Measurements from ENCODE around the gene CTNNBL1. TPM values are rescaled to one million over a fixed set of nuclear protein-coding genes. Genes with fewer than 3 reads are reported as not detected.
A peak's percentile ranks its signal among the peaks of the same experiment; 100 is the strongest.

CTNNBL1 gene
- total RNA-seq, 1 donor from 2014 or later, result 87.7 TPM

- H3K9me3 Mint-ChIP-seq, result no peaks in the 10 kb centered on the region
- no peak for TF ChIP-seq CTCF (conservative IDR thresholded peaks at IDR 0.05)
- no peak overlapping the region for H3K4me3 Mint-ChIP-seq
- H3K4me1 Mint-ChIP-seq, result peaks cover 4% of the 10 kb centered on the region
- H3K27me3 Mint-ChIP-seq (ENCODE audit: low read depth), result no peaks in the 10 kb centered on the region
- DNase-seq (ENCODE audit: low read depth, low spot score), result no peak
- H3K36me3 Mint-ChIP-seq (ENCODE audit: low read depth), result peaks cover 2% of the 10 kb centered on the region
- H3K27ac Mint-ChIP-seq (ENCODE audit: unreplicated experiment), result no peak overlapping the region
Observed at GRCh38 chr20:37797669-37798175, 103.9 kb downstream of the CTNNBL1 start.

GRCh38 chr20:37798312-37798711, 104.5 kb downstream of the CTNNBL1 start:
- no peak for DNase-seq (ENCODE audit: low read depth, low spot score)
- Mint-ChIP-seq H3K4me1 (peaks cover 4% of the 10 kb centered on the region), H3K4me3 (no peak overlapping the region), H3K36me3 (ENCODE audit: low read depth) (peaks cover 2% of the 10 kb centered on the region), H3K9me3 (no peaks in the 10 kb centered on the region), H3K27me3 (ENCODE audit: low read depth) (no peaks in the 10 kb centered on the region), H3K27ac (ENCODE audit: unreplicated experiment) (no peak overlapping the region)
- TF ChIP-seq CTCF (conservative IDR thresholded peaks at IDR 0.05), result no peak

DNA sequence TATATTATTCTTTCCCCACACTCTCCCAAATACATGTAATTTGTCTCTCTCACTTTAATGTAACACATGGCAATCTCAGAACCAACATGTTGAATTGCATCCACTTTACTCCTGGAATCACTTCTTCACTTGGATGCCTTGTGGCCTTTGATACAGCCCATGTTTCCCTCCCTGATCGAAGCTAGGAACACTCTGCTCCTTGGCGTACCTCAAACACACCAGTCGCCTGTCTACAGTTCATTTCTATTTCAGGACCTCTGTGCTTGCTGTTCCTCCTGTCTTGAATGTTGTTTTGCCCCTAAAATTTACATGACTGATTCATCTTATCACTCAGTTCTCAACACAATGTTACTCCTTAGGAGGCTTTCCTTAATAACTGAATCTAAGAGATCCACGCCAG, 106.8 kb downstream of the CTNNBL1 start:
- Mint-ChIP-seq H3K9me3 (no peaks in the 10 kb centered on the region), H3K4me3 (no peak overlapping the region), H3K4me1 (peaks cover 4% of the 10 kb centered on the region), H3K36me3 (ENCODE audit: low read depth) (peaks cover 1% of the 10 kb centered on the region), H3K27me3 (ENCODE audit: low read depth) (no peaks in the 10 kb centered on the region), H3K27ac (ENCODE audit: unreplicated experiment) (no peak overlapping the region)
- TF ChIP-seq CTCF (conservative IDR thresholded peaks at IDR 0.05), result no peak
- DNase-seq (ENCODE audit: low read depth, low spot score), result no peak

DNA sequence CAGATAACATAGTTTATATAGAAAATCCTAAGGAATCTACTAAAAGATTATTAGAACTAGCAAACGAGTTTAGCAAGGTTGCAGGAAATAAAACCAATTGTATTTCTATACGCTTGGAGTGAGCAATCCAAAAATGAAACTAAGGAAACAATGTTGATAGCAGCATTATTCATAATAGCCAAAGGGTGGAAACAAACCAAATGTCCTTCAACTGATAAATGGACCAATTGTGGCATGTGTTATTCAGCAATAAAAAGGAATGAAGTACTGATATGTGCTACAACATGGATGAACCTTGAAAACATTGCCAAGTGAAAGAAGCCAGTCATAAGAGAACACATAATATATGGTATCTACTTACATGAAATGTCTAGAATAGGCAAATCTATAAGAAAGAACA, 108.1 kb downstream of the CTNNBL1 start:
- TF ChIP-seq CTCF (conservative IDR thresholded peaks at IDR 0.05), result no peak
- Mint-ChIP-seq H3K4me1 (peaks cover 4% of the 10 kb centered on the region), H3K27ac (ENCODE audit: unreplicated experiment) (no peak overlapping the region), H3K27me3 (ENCODE audit: low read depth) (no peaks in the 10 kb centered on the region), H3K4me3 (no peak overlapping the region), H3K9me3 (no peaks in the 10 kb centered on the region), H3K36me3 (ENCODE audit: low read depth) (no peaks in the 10 kb centered on the region)
- DNase-seq (ENCODE audit: low read depth, low spot score), result no peak

- H3K9me3 Mint-ChIP-seq, result no peaks in the 10 kb centered on the region
- H3K4me1 Mint-ChIP-seq, result peaks cover 9% of the 10 kb centered on the region
- peak overlapping the region; percentile 37 for H3K27ac Mint-ChIP-seq (ENCODE audit: unreplicated experiment)
- no peak overlapping the region for H3K4me3 Mint-ChIP-seq
- H3K27me3 Mint-ChIP-seq (ENCODE audit: low read depth), result no peaks in the 10 kb centered on the region
- DNase-seq (ENCODE audit: low read depth, low spot score), result no peak
- peaks cover 3% of the 10 kb centered on the region for H3K36me3 Mint-ChIP-seq (ENCODE audit: low read depth)
- no peak for TF ChIP-seq CTCF (conservative IDR thresholded peaks at IDR 0.05)
Observed at GRCh38 chr20:37803438-37804307, 109.8 kb downstream of the CTNNBL1 start.
